Measurements from ENCODE around the gene CDHR3.

DNA sequence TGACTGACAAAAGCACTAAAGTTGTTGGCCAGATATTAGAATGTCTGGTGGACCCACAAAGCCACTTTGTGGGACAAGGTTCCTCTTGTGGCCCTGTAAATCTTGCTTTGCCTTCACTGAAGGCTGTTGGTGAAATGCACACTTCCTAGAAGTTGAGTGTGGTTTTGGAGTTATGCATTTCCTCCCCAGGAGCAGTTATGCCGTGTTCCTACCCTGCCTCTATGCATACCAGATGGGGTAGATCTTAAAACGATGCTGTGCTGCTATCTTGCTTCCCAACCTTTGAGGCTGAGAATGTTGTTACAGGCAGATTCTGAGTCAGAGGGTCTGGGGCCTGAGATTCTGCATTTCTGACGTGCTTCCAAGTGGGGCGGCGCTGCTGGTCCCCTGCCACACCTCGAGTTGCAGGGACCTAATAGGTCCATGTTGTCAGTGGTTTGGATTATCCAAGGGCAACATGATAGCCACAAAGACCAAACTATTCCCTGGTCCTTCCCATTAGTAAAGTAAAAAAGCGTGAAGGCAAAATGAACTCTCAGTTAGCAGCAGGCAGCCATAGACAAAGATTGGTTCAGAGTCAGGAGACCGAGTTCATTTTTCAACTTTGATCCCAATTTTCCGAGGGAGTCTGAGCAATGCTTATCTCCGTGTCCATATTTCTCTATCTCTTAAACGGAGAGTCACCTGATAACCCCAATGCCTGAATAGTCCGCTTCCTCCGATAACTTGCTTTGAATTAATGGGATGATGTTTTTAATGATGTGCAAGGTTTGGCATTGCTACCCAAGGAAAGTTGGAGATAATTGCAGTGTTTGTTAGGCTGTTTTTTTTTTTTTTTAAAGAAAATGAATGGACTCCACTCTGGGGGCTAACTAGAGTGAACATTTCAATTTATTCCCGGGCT is 55.8 kb downstream of the CDHR3 start:
- TF ChIP-seq GATA3 (IDR thresholded peaks at IDR 0.05; ENCODE audit: low read depth, low read length) (no peak), GATA2 (IDR thresholded peaks at IDR 0.05; ENCODE audit: low read depth, low read length) (no peak)
